HG03066 (cell line): ENCODE data around the gene NUP133.
"Not testable (repeated sequence)": the region's sequence is repeated elsewhere in the genome, so short reads cannot be mapped to it uniquely, and the experiment has no call there.

Experiments
- ATAC-seq: cut with Tn5 transposase; IDR thresholded peaks from one replicate; pipeline ENCODE4 v1.9.1; 2021; ENCODE audit warnings: low read depth; ENCODE audit not compliant: unreplicated experiment

Gene NUP133

GRCh38 chr1:229507951-229508822 lies at the start of gene NUP133:
TSS of gene NUP133 (minus strand) at chr1:229508341. CDS start at chr1:229508249, 92 bp downstream.
- ATAC-seq: peak; percentile 98

GRCh38 chr1:229557200-229557850 lies 49.2 kb upstream of the NUP133 start:
- no peak for ATAC-seq

- no peak for ATAC-seq
Measured at GRCh38 chr1:229554886-229555621, 46.9 kb upstream of the NUP133 start.

GRCh38 chr1:229553621-229554130 lies 45.5 kb upstream of the NUP133 start:
- ATAC-seq: no peak

GRCh38 chr1:229552732-229553131 lies 44.6 kb upstream of the NUP133 start:
- no peak for ATAC-seq

GRCh38 chr1:229550812-229551567 lies 42.8 kb upstream of the NUP133 start:
- ATAC-seq: no peak

GRCh38 chr1:229547542-229547941 lies 39.4 kb upstream of the NUP133 start:
- no peak for ATAC-seq

DNA sequence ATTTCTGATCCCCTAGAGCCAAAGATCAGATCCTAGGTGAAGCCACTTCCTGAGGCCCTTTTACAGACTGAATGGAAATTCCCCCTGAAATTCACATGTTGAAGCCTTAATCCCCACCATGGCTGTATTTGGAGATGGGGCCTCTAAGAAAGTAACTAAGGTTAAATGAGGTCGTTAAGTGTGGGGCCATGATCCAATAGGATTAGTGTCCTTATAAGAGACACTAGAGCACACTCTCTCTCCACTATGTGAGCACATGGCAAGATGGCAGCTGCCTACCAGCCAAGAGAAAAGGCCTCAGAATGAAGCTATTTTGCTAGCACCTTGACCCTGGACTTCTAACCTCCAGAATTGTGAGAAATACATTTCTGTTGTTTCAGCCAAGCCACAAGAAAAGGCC lies 36.4 kb upstream of the NUP133 start:
- ATAC-seq: no peak

DNA sequence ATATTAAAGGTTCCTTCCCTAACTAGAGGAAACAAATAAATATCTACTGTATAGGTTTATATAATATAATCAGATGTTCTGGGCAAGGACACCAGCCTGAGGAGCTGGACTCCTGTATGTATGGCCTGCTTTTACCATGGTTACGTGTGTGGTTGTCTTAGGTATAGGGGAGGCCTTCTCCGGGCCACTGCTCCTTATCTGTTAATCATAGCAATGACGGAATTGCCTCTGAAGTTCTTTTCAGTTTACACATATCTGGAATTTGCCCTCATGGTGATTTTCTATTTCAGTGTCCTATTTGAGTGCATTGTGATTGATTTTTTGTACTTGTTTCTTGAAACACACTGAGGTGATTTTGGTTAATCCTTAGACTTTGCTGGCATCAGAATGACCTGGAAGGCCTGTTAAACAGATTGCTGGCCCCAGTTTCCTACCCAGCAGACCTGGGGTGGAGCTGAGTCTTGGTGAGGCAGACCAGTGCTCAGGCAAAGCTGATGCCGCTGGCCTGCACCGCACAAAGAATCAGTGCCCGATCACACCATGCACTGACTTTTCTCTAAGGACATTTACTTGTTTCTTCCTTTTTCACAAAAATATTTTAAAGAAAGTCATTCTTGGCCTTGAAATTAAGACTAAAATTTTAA lies 31.8 kb upstream of the NUP133 start:
- no peak for ATAC-seq

DNA sequence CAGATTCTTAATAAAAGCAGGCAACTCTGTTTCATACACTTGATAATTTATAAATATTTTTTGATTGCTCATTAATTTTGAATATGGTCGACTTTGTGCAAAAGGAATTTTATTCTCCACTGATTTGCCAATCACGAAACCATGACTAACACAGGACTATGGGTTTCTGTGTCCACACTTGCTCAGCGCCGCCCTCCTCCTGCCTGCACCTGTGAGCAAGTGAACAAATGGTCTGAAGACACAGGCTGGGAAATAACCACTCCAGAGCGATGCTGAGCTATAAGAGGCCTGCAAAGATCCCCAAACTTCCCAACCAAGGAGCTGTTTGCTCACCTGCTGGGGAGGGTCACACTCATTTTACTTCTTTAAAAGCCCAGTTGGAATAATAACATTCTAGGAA lies 30.8 kb upstream of the NUP133 start:
- no peak for ATAC-seq

- no peak for ATAC-seq
Measured at GRCh38 chr1:229537894-229538293, 29.8 kb upstream of the NUP133 start.

GRCh38 chr1:229536982-229537381 lies 28.8 kb upstream of the NUP133 start:
- ATAC-seq: no peak

DNA sequence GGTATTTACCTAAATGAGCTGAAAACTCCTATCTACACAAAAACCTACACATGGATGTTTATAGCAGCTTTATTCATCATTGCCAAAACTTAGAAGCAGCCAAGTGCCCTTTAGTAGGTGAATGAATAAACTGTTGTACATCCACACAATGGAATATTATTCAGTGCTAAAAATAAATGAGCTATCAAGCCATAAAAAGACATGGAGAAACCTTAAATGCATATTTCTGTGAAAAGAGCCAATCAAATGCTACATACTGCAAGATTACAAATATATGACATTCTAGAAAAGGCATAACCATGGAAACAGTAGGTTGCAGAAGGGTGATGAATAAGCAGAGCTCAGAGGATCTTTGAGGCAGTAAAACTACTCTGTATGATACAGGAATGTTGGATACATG lies 27.1 kb upstream of the NUP133 start:
- ATAC-seq: no peak

GRCh38 chr1:229531326-229531725 lies 23.2 kb upstream of the NUP133 start:
- no peak for ATAC-seq

GRCh38 chr1:229529639-229530038 lies 21.5 kb upstream of the NUP133 start:
- ATAC-seq: no peak

- ATAC-seq: no peak
Measured at GRCh38 chr1:229526695-229527094, 18.6 kb upstream of the NUP133 start.

GRCh38 chr1:229523052-229523451 lies 14.9 kb upstream of the NUP133 start:
- ATAC-seq: no peak

DNA sequence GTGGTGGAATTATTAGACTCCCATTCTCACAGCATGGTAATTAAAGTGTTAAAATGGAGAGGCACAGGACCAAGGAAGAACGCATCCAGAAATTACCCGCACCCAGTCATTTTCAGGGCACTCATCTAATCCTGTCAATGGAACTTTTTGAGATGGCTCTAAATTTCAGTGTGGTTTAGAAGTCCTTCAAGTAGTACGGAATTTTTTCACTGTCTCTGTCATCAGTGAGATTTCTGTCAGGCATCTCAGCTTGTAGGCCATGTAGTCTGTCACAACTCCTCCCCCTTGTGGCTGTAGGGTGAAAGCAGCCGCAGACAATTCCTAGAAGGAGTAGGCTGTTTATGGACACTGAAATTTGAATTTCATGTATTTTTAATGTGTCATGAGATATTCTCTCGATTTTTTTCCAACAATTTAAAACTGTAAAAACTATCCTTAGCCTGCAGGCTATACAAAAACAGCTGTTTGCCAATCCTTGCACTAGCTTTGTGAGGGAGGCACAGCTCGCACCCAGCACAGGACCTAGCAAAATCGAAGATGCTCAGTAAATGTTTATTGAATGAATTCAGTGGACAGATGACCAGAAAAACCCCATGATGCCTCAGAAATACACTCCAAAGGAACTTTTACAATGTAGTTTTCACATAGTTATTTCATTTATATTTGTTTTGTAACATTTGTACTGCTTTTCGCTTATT lies 6.6 kb upstream of the NUP133 start:
- ATAC-seq: no peak

GRCh38 chr1:229511625-229512024 lies 3.5 kb upstream of the NUP133 start:
- ATAC-seq: not testable (repeated sequence)
